ENCODE data around the gene IBA57.

DNA sequence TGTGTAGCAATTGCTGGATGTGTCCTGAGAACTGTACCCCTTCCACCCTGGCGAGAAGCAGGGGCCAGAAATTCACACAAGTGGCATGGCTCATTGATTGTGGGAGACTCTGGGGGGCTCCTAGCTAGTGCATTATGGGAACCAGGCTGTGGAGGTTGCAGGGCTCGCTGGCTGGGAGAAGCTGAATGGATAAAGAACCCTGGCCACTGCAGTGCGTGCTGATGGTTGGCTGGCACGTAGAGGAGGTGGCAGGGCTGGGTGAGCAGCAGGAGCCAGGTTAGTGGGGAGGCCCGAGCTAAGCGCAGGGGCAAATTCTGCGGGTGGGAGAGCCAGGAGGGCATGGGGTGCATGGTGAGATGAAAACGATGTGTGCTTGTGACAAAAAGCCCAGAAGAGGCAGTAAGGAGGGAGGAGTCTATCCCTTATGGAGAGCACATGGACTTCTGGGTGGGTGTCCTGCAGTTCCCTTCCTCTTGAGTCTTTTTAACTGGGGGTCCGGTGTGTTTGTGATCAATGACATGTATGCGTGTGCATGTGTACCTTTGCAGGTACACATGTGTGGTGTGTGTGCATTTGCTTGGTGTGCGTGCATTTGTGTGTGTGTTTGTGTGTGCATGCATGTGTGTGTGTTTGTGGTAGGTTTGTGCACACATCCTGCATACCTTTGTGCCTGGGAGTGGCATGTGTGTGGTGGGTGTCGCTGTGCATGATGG, 22.0 kb upstream of the IBA57 start:
- TF ChIP-seq, protein P1, sequence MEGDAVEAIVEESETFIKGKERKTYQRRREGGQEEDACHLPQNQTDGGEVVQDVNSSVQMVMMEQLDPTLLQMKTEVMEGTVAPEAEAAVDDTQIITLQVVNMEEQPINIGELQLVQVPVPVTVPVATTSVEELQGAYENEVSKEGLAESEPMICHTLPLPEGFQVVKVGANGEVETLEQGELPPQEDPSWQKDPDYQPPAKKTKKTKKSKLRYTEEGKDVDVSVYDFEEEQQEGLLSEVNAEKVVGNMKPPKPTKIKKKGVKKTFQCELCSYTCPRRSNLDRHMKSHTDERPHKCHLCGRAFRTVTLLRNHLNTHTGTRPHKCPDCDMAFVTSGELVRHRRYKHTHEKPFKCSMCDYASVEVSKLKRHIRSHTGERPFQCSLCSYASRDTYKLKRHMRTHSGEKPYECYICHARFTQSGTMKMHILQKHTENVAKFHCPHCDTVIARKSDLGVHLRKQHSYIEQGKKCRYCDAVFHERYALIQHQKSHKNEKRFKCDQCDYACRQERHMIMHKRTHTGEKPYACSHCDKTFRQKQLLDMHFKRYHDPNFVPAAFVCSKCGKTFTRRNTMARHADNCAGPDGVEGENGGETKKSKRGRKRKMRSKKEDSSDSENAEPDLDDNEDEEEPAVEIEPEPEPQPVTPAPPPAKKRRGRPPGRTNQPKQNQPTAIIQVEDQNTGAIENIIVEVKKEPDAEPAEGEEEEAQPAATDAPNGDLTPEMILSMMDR (IDR thresholded peaks at IDR 0.05) = no peak
- TF ChIP-seq POLR2A (IDR thresholded peaks at IDR 0.05) (no peak), POLR2AphosphoS5 (IDR thresholded peaks at IDR 0.05) (no peak)
